PFSK-1 (cell line): Measurements from ENCODE around the gene NSFL1C.

Source experiments
- FOXP2 ChIP-seq: optimal IDR thresholded peaks from 2 replicates; pipeline ENCODE3; 2011; ENCODE audit warnings: borderline replicate concordance, control low read depth, inconsistent platforms; ENCODE audit not compliant: insufficient read depth; ENCODE audit errors: extremely low read length, extremely low read depth
- POLR2AphosphoS5 ChIP-seq: IDR thresholded peaks from 2 replicates; pipeline ENCODE4 v1.6.1; 2012; ENCODE audit warnings: low read depth, mild to moderate bottlenecking, control low read depth, low read length, moderate library complexity
- SIN3A ChIP-seq: IDR thresholded peaks from 2 replicates; pipeline ENCODE4 v1.6.1; 2012; ENCODE audit warnings: mild to moderate bottlenecking, low read length, moderate library complexity, borderline replicate concordance; ENCODE audit not compliant: insufficient read depth
- TAF1 ChIP-seq: IDR thresholded peaks from 2 replicates; pipeline ENCODE4 v1.6.1; 2012; ENCODE audit warnings: low read length, control low read depth, borderline replicate concordance; ENCODE audit not compliant: insufficient read depth
- TF ChIP-seq, protein P1 (sequence below), 2 experiments: IDR thresholded peaks; 2 replicates each; pipeline versions ENCODE4 v1.6.1 to v1.8.0; 2011 to 2012; ENCODE audit warnings: low read depth in 2 of 2, low read length in 2 of 2, control low read depth in 1 of 2, inconsistent platforms in 1 of 2, mild to moderate bottlenecking in 1 of 2, moderate library complexity in 1 of 2; ENCODE audit not compliant: insufficient read depth in 1 of 2

NSFL1C gene

DNA sequence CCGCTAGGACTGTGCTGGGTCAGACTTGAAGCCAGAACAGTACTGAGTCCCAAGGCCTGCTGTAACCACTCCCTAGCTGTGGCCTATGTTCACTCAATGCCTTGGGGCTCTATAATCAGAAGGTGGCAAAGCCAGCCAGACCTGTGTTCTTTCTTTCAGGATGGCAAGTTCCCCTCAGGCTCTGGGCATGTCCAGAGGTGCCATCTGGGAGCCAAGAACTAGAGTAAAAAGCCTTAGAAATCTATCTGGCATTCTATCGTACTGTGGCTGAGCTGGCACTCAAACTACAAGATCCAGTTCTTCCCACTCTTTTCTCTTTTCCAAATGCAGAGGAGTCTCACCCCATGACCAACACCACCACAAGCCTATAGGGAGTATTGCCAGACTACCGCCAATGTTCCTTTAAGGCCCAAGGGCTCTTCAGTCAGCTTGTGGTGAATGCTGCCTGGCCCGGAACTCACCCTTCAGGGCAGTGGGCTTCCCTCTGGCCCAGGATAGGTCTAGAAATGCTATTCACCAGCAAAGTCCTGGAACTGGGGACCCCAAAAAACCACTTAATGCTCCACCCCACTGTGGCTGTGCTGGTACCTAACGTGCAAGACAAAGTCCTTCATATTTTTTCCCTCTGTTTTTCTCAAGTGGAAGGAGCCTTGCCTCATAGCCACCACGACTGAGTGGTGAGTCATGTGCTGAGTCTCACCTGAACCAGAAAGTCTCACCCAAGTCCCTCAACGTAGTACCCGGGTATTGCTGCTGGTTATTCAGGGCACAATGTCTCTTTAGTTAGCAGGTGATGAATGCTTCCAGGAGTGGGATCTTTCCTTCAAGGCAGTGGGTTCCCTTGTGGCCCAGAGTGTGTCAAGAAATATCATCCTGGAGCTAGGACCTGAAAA lies 33.1 kb upstream of the NSFL1C start:
- TF ChIP-seq SIN3A (no peak), FOXP2 (no peak), TAF1 (no peak), POLR2AphosphoS5 (no peak)
- TF ChIP-seq, protein P1, sequence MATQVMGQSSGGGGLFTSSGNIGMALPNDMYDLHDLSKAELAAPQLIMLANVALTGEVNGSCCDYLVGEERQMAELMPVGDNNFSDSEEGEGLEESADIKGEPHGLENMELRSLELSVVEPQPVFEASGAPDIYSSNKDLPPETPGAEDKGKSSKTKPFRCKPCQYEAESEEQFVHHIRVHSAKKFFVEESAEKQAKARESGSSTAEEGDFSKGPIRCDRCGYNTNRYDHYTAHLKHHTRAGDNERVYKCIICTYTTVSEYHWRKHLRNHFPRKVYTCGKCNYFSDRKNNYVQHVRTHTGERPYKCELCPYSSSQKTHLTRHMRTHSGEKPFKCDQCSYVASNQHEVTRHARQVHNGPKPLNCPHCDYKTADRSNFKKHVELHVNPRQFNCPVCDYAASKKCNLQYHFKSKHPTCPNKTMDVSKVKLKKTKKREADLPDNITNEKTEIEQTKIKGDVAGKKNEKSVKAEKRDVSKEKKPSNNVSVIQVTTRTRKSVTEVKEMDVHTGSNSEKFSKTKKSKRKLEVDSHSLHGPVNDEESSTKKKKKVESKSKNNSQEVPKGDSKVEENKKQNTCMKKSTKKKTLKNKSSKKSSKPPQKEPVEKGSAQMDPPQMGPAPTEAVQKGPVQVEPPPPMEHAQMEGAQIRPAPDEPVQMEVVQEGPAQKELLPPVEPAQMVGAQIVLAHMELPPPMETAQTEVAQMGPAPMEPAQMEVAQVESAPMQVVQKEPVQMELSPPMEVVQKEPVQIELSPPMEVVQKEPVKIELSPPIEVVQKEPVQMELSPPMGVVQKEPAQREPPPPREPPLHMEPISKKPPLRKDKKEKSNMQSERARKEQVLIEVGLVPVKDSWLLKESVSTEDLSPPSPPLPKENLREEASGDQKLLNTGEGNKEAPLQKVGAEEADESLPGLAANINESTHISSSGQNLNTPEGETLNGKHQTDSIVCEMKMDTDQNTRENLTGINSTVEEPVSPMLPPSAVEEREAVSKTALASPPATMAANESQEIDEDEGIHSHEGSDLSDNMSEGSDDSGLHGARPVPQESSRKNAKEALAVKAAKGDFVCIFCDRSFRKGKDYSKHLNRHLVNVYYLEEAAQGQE (IDR thresholded peaks at IDR 0.05; ENCODE audit: insufficient read depth in 1 of 2, low read depth in 2 of 2, low read length in 2 of 2) = no peak

DNA sequence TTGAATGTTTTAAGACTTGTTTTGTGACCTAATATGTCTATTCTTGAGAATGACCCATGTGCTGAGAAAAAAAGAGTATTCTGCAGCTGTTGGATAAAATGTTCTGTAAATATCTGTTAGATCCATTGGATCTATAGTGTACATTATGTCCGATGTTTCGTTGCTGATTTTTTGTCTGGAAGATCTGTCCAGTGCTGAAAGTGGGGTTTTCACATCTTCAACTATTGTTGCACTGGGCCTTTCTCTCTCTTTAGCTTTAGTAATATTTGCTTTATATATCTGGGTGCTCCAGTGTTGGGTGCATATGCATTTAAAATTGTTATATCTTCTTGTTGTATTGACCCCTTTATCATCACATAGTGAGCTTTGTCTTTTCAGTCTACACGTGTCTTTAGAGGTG lies 30.3 kb upstream of the NSFL1C start:
- no peak for TF ChIP-seq TAF1
- TF ChIP-seq, protein P1 (IDR thresholded peaks at IDR 0.05; ENCODE audit: insufficient read depth in 1 of 2, low read depth in 2 of 2, low read length in 2 of 2) = peak in 1 of 2 experiments; percentile 83; a peak in 2 of 4 replicates

DNA sequence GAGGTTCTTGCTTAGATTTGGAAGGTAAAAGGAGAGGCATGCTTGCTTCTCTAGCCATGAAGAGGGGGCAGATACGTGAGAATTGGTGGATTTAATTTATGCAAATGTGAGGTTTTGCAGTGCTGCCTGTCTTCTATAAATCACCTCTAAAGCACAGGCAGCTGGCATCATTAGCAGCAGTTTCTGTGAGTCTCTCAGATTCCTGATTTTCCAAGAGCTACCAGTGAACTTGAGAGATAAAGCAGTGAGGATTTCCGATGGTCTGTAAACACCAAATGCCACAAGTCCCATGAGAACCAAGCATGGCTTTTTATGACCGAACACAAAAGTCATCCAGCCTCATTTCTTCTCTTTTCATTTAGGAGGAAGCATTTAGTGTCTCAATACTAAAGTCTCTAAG lies 27.8 kb upstream of the NSFL1C start:
- TF ChIP-seq FOXP2 = no peak
- no peak for TF ChIP-seq TAF1
- no peak for TF ChIP-seq POLR2AphosphoS5
- TF ChIP-seq, protein P1 (IDR thresholded peaks at IDR 0.05; ENCODE audit: insufficient read depth in 1 of 2, low read depth in 2 of 2, low read length in 2 of 2) = no peak
- TF ChIP-seq SIN3A = no peak

DNA sequence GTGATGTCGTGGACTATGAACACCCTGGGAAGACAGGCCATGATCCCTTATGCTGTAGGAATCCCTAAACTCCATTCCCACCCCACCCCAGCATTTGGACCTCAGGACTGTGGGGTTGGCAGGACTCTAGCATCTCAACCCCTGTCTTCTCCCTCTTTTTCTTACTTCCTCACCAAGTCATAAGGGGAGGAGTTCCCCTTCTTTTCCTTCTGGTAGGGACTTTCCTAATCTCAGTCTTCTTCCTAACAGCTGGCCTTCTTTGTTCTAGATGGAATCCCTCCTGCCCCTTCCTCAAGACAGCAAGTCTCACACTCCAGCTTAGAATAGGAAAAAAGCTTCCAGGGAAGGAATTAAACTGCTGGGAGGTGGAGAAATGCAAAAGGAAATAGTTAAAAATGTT lies 26.9 kb upstream of the NSFL1C start:
- TF ChIP-seq POLR2AphosphoS5 (no peak), FOXP2 (no peak)

DNA sequence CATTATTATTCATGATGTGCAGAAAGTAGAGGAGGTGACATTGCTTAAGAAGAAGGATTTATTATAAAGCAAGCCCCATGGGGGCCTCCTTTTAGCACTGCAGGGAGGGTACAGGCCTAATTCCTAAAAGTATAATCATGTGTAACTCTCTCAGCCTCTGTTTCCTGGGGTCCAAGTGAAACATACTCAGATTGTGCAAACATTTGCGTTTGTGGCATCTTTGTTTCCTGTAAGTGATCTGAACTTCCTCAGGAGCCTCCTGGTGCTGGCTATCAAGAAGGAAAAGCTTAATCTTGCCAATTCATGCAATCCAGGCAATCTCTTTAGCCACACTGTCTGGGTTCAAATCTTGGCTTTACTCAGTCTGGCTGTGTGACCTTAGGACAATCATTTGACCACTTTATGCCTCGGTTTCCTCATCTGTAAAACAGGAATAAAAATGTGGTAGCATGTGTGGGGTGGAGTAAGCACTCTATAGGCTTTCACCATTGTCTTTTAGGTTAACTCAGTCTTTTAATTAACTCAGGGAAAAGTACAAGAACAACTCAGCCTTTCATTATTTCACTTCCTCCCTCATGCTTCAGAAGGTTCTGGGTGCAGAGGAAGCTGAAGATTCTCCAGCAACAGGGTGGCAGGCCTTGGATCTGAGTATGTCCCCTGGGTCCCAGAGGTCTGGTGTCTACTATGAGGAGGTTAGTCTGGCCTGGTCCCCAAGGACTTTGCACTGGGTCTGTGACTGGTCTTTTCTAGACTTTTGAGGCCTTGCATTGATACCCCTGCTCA lies 25.4 kb upstream of the NSFL1C start:
- TF ChIP-seq TAF1 (no peak), SIN3A (no peak), FOXP2 (no peak), POLR2AphosphoS5 (no peak)
- TF ChIP-seq, protein P1 (IDR thresholded peaks at IDR 0.05; ENCODE audit: insufficient read depth in 1 of 2, low read depth in 2 of 2, low read length in 2 of 2) = no peak
